NOMO-1 (cell line): ENCODE data around the gene FAS.

Experiments
- DNase-seq, 2 experiments: peaks; one replicate each; lab custom pipeline; 2025; ENCODE audit not compliant: unreplicated experiment in 2 of 2; lab: John Stamatoyannopoulos, UW

Gene FAS

GRCh38 chr10:89029785-89030437, 39.3 kb downstream of the FAS start:
- peak; percentile 52 to 66 for DNase-seq

DNA sequence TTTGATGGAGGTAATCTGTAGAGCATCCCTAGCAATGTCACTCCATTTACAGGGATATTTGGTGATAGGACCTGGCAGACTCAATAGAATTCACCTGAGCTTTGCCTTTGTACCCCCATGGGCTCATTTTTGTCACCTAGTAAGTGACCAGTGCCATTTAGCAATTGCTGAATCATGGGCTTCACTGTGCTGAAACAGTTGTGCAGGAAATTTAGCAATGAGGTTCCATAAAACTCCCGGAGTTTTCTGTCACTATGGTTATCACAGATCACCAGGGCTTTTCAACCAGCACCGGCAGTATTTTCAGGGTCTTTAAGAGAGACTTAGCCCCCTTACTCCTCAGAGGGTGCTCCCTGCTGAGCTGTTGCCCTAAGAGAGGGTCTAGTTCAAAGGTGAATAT, 40.2 kb downstream of the FAS start:
- DNase-seq = peak in 1 of 2 experiments; percentile 56

- peak in 1 of 2 experiments; percentile 59 for DNase-seq
Measured at GRCh38 chr10:89032141-89032891, 41.7 kb downstream of the FAS start.

DNA sequence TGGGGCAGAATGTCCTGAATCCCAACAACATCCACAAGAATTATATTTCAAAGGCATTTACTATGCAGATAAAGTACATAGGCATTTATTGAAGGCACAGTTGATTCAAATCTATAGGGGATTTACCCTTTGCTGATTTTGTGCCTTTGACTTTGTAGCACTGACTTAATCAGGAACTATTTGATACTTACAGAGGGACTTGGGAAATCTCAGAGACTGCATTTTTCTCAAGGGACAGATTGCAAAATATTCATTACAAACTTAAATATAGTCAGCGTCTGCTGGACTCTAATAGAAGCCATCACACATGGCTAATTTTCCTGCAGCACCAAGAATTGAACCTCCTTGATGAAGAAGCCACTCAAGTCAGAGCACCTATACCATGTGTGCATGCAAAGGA, 44.9 kb downstream of the FAS start:
- no peak for DNase-seq

DNA sequence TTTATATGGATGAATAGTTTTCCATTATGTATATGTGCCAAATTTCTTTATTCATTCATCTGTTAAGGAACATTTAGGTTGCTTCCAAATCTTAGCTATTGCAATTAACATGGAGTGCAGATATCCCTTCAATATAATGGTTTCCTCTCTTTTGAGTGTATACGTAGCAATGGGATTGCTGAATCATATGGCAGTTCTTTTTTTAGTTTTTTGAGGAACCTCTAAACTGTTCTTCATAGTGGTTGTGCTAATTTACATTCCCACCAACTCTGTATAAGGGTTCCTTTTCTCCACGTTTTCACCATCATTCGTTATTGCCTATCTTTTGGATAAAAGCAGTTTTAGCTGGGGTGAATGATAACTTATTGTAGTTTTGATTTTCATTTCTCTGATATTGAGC, 46.5 kb downstream of the FAS start:
- peak in 1 of 2 experiments; percentile 50 for DNase-seq

- DNase-seq = no peak
Measured at GRCh38 chr10:89042562-89042961, 52.0 kb downstream of the FAS start.

DNA sequence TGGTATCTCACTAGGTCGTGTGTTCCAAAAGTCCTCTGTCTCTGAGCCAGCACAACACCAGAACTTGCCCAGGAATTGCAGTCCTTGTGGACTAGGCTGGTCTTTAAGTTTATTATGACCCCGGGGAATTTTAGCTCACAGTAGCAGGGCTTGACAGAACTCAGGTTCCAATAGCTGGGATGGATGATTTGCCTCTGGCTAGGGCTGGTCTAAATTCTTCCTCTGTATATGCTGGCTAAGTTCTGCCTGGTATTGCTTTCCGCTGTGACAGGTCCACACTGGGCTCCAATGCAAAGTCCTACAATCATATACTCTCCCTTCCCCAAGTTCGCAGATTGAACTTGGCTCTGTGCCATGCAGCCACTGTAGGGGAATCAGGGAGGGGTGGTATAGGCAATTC, 52.5 kb downstream of the FAS start:
- no peak for DNase-seq

- no peak for DNase-seq
Measured at GRCh38 chr10:89047397-89047796, 56.8 kb downstream of the FAS start.

DNA sequence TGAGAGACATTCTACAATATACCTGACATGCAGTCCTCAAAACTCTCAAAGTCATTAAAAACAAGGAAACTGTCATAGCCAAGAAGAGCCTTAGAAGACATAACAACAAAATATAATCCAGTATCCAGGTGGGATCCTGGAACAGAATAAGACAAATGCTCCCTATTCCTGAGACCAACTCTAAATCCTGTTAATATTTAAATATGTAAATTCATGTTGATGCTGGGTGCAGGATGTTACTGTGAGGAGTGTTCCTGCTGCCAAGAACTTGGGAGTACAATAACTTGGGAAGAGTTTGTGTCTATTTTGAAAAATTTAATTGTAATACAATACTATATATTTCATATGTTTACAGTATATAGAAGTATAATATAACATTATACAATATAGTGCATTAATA, 61.0 kb downstream of the FAS start:
- DNase-seq = no peak

DNA sequence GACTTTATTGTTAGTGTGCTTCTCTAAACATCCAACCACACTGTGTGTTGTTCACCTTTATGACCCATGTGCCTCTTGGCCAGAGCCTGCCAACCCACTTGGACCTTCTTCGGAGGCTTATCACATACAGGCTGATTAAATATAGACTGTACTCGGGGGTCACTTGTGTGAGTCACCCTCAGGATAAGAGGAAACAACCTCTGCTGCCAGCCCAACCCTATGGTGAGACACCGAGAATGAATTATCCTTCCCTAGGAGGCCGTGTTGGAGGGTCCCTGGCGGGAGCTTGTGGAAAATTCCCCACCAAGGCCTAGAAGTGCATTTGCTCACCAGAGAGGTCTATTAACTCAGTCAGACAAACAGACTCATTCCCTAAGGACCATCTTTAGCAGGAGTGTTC, 63.0 kb downstream of the FAS start:
- no peak for DNase-seq

- no peak for DNase-seq
Measured at GRCh38 chr10:89055159-89055558, 64.6 kb downstream of the FAS start.

DNA sequence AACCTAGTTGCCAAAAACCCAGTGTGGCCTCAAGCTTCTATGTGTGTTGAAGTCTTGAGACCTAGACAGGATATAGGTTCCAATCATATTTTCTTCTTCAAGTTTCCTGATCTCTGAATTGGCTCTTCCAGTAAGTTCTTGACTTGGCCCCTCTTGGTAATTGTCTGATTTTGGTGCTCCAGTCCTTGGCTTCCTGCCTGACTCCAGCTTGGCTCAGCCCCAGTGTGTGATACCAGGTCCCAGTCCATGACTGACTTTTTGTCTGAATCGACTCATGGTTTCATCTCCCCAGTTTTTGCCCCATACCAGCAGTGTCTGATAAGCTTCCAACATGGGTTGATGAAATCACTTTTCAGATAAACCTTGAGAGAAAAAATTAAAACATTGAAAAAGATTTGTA, 72.3 kb downstream of the FAS start:
- no peak for DNase-seq

- no peak for DNase-seq
Measured at GRCh38 chr10:89063465-89063864, 72.9 kb downstream of the FAS start.

DNA sequence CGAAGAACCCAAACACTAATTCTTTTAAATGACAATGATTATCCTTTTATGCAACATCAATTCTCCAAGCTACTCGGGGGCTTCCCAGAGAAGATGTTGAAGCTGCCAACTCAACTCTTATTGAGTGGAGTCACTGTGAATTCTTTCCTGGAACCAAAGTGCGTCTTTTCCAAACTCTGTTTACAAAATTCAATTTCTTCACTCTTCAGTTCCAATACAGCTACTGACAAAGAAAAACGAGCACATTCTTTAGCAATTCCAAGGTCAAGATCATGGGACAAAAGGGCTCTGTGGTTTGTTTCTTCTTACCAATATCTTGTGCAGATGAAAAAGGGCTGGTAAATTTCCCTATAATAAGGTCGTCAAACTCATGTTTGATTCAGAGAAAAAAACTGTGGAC, 74.2 kb downstream of the FAS start:
- DNase-seq = no peak
